COR-L47 (cell line): ENCODE measurements around the gene TCF7L1.

ENCODE experiments used
- DNase-seq: peaks from one replicate; lab custom pipeline; 2025; lab: John Stamatoyannopoulos, UW

The TCF7L1 gene

DNA sequence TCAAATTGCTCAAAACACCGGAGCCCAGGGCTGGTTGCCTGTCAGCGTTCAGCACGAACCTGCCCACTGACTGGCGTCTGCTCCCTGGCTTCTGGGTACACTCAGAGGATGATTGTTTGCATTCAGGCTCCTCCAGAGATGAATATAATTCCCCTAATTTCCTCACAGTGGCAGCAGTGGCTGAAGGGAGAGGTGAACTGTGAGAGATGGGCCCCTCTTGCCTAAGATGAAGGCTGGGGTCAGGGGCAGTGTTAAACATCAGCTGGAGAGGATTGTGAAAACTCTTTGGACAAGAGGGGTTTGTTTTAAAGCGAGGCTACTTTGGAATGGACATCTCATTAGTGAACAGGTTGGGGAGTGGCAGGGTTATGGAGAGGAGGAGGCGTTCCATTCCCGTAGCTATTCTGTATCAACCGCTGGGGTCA is 31.0 kb downstream of the TCF7L1 start:
- DNase-seq: no peak

DNA sequence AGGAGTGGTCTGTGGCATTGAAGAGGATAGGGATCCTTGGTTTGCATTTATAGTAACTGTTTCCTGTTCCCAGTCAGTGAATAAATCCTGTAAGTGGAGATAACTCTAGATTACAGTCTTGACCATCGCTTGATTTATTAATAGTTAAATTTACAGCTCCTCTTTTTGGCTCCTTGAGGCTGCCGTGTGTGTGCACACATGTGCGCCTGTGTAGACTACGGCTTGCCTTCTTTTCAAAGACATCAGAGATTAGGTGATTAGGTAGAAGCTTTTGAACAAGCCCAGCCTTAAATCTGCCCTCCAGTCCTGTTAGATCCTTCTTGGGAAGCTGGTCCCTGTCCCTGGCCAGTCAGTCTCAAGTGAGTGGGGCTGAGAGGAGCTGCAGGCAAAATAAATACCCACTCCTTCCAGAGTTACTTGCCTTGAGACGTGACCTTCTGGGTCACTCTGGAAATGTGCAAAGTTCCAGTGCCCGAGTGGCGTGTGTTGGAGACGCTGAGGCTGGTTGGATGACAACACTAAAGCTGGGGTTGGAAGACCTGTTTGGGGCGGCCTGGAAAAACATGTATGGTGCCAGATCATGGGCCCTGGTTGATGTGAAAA is 32.0 kb downstream of the TCF7L1 start:
- DNase-seq: no peak

DNA sequence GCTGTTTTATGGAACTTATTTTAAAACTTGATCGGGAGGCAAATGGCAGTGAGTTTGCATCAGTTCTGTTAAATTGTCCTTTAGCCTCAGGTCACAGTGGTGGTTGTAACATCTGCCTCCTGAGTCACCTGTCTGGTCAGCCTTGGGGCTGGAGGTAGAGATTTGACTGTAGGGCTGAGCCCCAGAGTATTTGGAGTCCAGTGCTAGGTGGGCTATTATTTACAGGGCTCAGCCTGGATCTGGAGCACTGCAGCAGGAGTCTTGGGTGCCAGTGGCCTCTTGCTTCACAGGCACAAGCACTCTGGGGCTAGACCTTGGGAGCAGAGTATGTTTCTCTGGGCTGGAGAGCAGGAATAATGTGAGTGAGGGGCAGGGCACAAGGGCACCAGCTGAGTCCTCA is 32.8 kb downstream of the TCF7L1 start:
- DNase-seq: no peak

DNA sequence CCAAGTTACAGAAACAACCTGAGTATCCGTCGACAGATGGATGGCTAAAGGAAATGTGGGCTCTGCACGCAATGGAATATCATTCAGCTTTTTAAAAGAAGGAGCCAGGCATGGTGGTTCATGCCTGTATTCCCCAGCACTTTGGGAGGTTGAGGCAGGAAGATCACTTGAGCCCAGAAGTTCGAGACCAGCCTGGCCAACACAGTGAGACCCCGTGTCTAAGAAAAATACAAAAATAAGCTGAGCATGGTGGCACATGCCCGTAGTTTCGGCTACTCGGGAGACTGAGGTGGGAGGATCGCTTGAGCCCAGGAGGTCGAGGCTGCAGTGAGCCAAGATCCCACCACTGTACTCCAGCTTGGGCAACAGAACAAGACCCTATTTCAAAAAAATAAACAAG is 34.3 kb downstream of the TCF7L1 start:
- no peak for DNase-seq

DNA sequence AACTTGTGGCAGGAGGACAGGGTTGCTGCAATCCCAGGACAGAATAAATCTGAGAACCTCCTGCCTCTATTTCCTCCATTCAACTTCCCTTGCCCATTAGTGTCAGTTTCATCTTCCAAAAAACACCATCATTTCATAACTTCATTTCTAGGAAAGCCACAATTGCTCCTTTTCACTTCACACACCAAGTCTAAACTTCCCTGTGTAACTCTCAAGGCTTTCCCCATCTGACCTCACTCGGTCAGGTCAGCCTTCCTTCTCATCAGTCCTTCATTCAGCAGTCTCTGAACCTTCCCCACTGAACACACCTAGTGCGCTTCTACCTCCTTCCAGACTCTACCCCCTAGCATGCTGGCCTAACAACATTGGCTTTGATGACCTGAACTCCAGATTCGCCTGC is 35.8 kb downstream of the TCF7L1 start:
- no peak for DNase-seq

DNA sequence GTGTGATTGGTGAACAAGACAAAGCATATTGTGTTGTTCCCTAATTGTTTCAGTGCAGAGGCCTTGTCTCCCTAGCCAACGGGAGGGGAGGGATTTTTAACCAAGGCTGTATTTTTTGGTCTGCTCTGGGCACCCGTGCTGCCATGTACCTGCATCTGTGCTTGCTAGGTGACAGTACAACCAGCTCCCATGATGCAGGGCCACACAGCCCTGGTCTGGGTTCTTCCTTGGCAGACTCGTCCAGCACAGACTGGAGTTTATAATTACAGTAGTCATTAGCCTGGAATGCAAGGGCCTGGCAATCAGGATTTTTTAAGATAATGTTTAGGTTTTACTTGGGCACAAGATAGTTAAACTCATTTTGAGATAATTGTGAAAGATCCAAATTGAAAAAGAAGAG is 36.4 kb downstream of the TCF7L1 start:
- DNase-seq: no peak

DNA sequence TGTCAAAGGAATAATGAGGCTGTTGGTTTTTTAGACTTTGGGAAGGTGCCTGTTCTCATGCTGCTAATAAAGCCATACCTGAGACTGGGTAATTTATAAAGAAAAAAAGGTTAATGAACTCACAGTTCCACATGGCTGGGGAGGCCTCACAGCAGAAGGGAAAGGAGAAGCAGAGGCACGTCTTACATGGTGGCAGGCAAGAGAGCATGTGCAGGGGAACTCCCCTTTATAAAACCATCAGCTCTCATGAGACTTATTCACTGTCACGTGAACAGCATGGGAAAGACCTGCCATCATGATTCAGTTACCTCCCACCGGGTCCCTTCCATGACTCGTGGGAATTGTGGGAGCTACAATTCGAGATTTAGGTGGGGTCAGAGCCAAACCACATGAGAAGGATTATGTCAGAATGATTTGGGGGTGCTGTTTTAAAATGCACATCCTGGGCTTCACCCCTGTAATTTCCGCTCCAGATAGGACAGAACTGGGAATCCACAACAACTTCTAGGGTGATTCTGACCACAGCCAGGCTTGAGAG is 37.8 kb downstream of the TCF7L1 start:
- no peak for DNase-seq

DNA sequence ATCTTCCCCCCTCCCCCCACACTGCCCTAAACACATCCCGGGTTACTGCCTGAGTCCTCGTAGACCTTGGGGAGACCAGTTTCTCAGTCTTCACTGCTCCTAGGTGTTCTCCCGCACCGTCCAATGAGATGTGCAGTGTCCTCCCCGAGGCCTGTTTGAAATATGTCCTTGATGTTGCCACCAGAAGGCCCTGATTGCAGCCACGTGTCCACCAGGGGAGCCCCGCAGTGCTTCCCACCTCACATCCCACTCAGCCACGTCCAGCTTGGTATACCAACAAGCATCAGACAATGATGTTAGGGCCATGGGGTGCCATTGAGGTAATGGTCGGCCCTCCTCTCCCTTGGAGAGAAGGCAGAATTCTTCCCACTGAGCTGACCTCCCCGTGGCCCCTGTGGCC is 38.7 kb downstream of the TCF7L1 start:
- no peak for DNase-seq

DNA sequence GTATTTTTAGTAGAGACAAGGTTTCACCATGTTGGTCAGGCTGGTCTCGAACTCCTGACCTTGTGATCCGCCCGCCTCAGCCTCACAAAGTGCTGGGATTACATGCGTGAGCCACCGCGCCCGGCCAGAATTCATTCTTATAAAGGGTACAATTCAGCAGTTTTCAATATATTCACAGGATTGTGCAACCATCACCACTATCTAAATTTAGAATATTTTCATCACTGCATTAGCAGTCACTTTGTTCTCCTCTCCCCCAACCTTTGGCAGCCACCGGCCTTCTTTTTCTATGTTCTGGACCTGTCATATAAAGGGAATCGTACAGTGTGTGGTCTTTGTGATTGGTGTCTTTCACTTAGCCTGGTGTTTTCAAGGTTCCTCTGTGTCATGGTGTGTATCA is 40.7 kb downstream of the TCF7L1 start:
- DNase-seq: no peak

DNA sequence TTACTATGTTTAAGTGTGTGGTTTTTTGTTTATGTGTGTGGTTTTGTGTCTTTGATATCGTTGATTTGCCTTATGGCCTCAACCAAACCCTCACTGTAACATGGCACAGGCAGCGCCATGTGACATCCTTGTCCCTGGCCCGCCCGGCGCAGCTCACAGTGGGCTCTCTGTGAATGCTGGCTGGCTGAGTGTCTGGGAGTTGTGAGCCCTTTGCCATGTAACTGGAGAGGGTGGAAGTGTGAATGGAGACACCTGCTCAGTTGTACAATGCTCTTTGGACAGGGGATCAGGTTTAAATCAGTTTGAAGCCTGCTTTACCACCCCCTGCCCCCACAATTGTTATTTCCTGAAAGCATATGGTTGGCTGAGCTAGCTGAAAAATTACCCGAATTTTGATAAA is 41.8 kb downstream of the TCF7L1 start:
- DNase-seq: no peak

DNA sequence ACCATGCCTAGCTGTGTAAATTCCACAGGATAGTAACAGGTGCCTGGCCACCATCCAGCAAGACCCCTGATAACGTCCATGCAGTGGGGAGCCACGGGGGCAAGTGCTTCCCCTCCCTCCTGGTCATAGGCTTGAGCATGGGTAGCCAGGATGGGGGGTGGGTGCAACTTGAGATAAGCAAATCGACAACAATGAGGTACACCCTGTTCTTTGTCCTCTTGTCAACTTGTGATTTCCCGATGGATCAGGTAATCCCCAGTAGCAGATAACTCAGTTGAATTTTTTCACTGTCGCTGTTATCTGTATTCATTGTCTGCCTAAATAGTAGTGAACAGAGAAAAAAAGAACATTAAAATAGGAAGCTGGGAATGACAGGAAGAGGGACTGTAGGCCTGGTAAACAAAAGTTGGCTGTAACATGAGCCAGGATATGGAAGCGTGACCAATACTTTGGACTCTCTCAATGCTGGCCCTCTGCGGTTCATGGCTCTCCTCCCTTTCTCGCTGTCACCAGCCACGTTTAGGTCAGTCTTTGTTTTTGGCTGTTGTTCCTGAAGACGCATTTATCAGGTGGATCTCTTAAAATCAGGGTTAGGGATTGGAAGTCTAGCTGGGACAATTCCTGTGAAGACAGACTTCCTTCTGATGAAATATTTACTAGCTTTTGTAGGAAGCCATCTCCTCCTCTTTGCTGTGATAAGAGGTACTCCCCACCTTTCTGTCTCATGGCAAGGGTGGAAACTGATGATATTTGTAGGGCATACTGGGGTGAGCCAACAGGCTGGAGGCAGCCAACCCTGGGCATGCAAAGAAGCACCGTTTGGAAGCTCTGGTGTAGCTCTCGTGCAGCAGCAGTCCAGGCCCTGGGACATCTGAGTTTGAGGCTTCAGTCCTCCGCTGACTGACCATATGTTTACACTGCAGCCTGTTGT is 42.4 kb downstream of the TCF7L1 start:
- DNase-seq: no peak

DNA sequence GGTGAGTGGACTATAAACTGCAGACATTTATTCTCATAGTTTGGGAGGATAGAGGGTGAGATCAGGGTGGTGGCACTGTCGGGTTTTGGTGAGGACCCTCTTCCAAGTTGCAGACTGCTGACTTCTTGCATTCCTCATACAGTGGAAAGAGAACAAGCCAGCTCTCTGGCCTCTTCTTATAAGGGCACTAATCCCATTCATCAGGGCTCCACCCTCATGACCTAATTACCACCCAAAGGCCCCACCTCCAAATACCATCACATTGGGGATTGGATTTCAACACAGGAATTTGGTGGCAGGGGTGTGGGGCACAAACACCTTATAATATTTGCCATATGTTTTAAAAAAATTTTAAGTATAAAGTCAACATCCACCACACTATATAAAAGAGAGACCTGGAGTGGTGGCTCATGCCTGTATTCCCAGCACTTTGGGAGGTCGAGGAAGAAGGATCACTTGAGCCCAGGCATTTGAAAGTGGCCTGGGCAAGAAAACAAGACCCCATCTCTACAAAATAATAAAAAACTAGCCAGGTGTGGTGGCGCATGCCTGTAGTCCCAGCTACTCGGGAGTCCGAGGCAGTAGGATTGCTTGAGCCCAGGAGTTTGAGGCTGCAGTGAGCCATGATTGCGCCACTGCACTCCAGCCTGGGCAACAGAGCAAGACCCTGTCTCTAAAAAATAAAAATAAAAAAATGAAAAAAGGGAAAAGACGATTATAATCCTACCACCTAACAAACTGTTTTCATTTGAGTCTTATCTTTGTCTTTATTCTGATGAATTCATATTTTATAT is 44.0 kb downstream of the TCF7L1 start:
- DNase-seq: no peak

DNA sequence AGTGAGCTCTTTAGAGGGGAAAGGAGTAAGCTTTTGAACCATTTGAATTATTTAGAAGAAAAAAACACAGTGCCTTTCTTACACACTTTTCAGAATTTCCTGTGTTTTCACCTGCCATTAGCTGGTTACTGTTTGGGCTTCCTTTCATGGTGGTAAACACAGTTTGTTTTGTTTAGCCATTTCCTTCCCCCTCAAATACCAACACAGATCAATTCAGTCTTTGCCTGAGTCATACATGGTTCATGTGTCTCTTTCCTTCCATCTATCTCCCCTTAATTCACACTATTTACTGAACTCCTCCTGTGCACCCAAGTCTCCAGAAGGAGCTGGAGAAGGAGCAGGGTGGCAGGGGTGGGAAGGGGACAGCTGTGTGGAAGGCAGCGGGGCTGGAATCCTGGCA is 45.0 kb downstream of the TCF7L1 start:
- DNase-seq: no peak

DNA sequence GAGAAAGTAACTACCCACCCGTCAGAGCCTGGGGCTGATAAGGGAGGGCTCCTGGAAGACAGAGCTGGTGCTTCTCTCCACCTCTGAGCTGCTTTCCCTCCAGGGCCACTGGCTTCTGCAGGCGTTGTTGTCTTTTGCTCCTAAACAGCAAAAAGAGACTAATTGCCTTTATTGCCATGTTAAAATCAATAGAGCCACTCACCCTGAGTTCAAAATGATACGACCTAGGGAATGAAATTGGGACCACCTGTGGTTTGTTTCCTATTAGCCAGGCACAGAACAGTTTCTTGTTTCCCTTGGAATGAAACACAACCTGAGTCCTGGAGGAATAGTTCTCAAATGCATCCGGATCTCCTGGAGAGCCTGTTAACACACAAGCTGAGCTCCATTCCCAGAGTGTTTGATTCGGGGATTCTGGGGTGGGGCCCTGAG is 45.8 kb downstream of the TCF7L1 start:
- DNase-seq: no peak

DNA sequence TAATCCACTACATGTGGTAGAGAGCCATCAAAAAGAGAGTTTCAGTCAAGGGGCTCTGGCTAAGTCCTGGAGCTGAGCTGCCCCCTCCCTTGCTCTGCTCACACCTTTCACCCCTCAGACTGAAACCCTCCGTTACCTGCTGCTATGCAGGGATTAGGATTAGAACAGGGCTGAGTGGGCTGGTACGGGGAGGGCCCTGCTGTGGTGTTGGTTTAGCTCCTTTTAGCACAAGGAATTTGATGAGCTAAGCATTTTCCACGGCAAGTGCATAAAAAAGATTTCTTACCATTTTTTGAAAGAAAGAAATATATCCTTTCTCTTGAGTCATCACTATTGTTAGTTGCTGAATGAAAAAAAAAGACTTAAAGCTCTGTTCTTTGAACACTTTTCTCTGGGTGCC is 46.3 kb downstream of the TCF7L1 start:
- no peak for DNase-seq

DNA sequence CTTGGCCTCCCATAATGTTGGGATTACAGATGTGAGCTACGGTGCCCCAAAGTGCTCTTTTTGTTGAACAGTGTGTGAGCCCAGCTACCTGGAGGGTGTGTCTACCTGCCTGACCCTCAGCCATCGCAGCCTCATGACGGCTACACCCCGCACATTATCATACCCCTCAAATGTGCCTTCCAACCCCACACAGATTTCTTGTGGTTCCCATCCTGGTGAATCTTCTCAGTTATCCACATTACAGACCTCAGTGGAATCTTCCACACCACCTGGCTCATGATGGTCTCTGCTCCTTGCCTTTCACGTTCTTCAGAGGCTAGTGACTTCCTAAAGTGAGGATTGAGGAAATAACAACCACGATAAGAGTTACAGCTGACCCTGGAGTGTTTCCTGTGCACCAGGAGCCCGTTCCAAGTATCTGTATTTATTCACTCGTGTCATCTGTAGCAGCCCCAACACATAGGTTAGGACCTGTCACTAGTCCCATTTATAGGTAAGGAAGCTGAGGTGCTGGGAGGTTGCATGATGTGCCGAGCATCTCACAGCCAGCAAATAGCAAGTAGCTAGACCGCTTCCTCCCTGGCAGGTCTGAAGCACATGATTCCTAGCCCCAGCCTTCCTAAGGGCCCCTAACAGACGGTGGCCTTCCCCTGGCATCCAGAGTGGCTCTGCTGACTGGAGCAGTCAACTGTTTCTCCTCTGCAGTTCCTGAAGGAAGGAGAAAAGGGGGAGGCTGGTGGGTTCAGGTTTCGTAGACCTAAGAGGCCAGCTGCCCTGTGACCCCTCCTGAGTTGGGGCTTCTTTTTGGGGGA is 47.3 kb downstream of the TCF7L1 start:
- DNase-seq: no peak

DNA sequence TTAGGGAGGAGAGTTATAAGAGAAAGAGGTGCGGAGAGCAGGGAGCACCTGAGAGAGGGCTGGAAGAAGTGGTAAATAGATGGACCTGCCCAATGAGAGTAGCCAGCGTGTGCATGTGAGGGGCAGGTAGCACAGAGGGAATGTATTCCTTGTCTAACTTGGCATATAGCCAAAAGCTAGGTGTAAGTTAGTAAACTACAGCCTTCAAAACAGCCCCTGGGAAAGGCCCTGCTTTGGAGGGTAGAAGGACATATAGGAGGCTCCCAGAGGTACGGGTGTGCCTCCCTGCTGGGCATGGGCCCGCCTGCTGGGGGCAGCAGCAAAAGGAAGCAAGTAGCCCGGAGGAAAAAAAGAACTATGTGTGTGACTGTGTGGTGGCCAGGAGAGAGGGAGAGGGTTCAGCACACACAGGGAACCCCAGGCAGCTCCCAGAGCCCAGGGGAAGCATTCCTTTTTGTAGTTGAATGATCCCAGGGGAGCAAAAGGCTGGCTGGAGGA is 48.0 kb downstream of the TCF7L1 start:
- DNase-seq: no peak

DNA sequence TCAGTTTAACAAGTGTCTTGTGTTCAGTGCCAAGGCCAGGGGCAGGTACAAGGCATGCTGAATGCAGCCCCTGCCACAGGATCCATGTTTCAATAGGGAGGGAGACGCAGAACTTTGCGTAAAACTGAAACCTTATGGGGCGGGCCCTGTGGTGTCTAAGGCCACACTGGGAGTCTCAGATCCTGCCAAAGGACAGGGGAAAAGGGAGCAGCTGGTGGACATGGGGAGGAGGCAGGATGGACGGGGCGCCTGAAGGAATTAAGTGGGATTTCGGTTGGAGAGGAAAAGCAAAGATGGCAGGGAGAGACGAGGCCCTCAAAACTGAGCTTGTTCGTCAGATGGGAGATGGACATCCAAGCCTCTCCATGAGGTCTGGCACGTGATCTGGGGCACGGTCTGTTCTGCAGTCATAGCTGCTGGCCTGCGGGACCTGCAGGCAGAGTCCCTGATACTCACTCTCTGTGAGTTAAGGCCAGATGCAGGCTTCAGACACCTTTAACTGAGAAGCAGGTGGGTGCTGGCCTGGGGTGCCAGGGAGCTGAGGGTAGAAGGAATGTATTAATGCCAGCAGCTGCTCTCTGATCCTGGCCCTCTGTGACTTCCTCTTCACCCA is 48.8 kb downstream of the TCF7L1 start:
- no peak for DNase-seq

DNA sequence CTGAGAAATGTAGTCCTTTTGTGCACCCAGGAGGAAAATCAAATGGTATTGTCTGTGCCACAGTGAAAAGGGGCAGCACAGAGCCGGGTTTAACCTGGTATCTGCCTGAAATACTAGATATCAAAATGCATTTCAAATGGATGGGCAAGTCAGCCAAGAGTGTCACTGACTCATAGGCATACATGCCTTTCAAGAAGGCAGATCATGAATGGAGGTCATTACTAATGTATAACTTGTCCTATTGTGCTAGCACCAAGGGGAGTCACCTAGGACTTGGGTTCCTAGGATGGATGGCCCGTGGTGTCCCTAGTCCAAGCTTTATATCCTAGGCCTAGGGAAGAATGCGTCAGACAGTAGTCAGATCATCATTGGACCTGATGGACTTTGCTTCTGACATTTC is 49.9 kb downstream of the TCF7L1 start:
- no peak for DNase-seq

DNA sequence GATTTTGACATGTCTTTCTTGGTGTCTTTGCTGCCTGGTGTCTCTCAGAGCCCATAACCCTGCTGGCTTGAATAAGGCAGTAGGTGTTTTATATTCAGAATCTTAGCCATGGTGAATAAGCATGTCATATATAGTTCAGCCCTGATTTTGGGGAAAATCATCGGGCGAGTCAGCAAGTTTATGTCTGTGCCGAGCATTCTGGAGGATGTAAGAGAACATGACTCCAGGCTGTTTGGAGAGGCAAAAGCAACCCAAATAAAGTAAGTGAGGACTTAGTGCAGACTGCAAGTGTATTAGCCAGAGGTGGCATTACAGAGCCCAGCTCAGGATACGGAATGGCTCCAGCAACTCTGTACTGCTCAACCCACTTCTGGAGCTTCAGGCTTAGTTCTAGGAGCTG is 50.3 kb downstream of the TCF7L1 start:
- no peak for DNase-seq

DNA sequence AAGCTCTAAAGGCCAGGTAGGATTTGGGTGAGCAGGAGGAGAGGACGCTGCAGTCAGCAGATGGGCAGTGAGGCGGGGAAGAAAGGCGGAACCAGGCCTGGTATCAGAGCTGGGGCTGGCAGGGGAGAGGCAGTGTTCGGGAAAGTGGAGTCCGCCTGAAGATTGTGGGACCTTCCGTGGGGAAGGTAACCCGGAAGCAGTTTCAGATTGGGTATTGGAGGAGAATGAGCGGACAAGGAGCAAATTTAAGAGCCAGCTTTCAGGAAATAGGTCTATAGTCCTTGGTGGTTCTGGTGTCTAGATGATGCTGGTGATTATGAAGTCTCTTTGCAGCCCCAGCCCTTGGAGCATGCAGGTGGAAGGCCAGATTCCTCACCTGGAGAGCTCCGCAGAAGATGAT is 51.0 kb downstream of the TCF7L1 start:
- no peak for DNase-seq
